Thoracic aorta (tissue), 2 donors: Measurements from ENCODE around the gene INO80D. TPM values are rescaled to one million over a fixed set of nuclear protein-coding genes. Genes with fewer than 3 reads are reported as not detected.
A peak's percentile ranks its signal among the peaks of the same experiment; 100 is the strongest.
"Not testable (repeated sequence)": the region's sequence is repeated elsewhere in the genome, so short reads cannot be mapped to it uniquely, and the experiment has no call there.

Experiments
- ATAC-seq: fragments of 150-250 bp; one replicate; pipeline ENCODE4 v1.8.0; 2017; ENCODE audit warnings: low read depth; ENCODE audit not compliant: insufficient number of reproducible peaks, low FRiP score
- DNase-seq: peaks from one replicate; pipeline ENCODE4 v3.0.0-alpha.2; 2020; ENCODE audit warnings: low spot score
- H3K27ac ChIP-seq, 2 donors: fragments of 200-600 bp; sonication (generic); 1 replicate in 1 of 2; 2 replicates in 1 of 2; pipeline ENCODE4 v1.5.1; 2016; ENCODE audit warnings: mild to moderate bottlenecking in 2 of 2, moderate library complexity in 2 of 2
- H3K27me3 ChIP-seq: fragments of 200-600 bp; sonication (generic); replicated peaks from 2 replicates; pipeline ENCODE4 v1.6.0; 2016; ENCODE audit warnings: mild to moderate bottlenecking; ENCODE audit not compliant: insufficient read depth
- H3K36me3 ChIP-seq: fragments of 200-600 bp; sonication (generic); one replicate; pipeline ENCODE4 v1.5.1; 2016
- H3K4me1 ChIP-seq, 2 donors: fragments of 200-600 bp; sonication (generic); 1 replicate in 1 of 2; 2 replicates in 1 of 2; pipeline versions ENCODE4 v1.5.1 to v1.6.0; 2016; ENCODE audit warnings: low read depth in 2 of 2, mild to moderate bottlenecking in 1 of 2; ENCODE audit not compliant: control insufficient read depth in 1 of 2
- H3K4me3 ChIP-seq: fragments of 200-600 bp; sonication (generic); 2 replicates; pipeline ENCODE4 v1.5.1; 2016; ENCODE audit warnings: mild to moderate bottlenecking
- H3K9me3 ChIP-seq: fragments of 200-600 bp; sonication (generic); 2 replicates; pipeline ENCODE4 v1.5.1; 2016
- total RNA-seq, 2 donors: library from RNA; depleted of rRNA; stranded (reverse); fragments of >200 nt; gene quantifications; one replicate each; pipeline versions ENCODE4 v1.1.0 to v1.2.3, GENCODE V29; 2016
- TF ChIP-seq, protein P1 (sequence below): fragments of 200-600 bp; sonication (generic); IDR thresholded peaks from one replicate; pipeline ENCODE4 v1.5.1; 2019; ENCODE audit warnings: antibody characterized with exemption

The INO80D gene
- total RNA-seq: 10 to 100 TPM; 24.4 to 25.5 TPM

DNA sequence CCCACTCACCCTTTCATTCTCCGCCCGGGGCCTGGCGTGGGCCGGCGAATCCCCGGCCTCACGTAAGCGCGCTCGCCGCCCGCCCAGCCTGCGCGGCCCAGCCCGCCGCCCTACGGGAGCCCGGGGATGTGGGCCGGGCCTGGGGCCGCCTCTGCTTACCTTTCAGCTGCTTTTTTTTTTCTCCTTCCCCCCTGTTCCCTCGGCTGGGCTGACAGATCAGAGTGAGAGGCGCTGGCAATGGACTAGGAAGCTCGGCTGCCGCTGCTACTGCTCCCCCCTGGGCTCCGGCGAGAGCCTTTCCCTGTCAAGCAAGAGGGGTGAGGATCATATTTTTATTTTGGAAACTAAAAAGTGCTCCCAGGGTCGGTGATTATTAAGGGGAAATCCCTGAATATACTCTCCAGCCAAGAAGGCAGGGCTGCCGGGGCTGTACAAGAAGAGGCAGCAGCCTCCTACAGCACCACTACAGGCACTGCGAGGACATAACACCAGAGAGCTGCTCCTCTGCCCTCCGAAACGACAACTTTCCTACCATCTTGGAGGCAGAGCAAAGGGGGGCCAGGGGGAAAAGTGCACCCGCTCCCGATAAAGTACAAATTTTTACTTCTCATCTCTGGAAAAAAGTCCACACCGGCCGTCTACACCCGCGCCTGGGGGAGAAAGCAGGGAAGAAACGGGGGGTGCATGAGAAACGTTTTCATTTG, at the start of gene INO80D:
INO80D (minus strand) TSS at position 433 of the 704 bp plus-strand sequence. CDS start 23,158 bp downstream, outside the sequence.
- Histone ChIP-seq H3K4me3 (peak within 1 kb of the TSS; percentile 99), H3K9me3 (no peaks in the 10 kb centered on the region), H3K4me1 (peaks cover 6 to 24% of the 10 kb centered on the region in 2 donors), H3K36me3 (no peaks in the 10 kb centered on the region), H3K27me3 (no peaks in the 10 kb centered on the region), H3K27ac (peak within 1 kb of the TSS; percentile 88 to 99)
- DNase-seq (peak; percentile 52), ATAC-seq (peak; percentile 77)
- TF ChIP-seq, protein P1, sequence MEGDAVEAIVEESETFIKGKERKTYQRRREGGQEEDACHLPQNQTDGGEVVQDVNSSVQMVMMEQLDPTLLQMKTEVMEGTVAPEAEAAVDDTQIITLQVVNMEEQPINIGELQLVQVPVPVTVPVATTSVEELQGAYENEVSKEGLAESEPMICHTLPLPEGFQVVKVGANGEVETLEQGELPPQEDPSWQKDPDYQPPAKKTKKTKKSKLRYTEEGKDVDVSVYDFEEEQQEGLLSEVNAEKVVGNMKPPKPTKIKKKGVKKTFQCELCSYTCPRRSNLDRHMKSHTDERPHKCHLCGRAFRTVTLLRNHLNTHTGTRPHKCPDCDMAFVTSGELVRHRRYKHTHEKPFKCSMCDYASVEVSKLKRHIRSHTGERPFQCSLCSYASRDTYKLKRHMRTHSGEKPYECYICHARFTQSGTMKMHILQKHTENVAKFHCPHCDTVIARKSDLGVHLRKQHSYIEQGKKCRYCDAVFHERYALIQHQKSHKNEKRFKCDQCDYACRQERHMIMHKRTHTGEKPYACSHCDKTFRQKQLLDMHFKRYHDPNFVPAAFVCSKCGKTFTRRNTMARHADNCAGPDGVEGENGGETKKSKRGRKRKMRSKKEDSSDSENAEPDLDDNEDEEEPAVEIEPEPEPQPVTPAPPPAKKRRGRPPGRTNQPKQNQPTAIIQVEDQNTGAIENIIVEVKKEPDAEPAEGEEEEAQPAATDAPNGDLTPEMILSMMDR: peak; percentile 67

DNA sequence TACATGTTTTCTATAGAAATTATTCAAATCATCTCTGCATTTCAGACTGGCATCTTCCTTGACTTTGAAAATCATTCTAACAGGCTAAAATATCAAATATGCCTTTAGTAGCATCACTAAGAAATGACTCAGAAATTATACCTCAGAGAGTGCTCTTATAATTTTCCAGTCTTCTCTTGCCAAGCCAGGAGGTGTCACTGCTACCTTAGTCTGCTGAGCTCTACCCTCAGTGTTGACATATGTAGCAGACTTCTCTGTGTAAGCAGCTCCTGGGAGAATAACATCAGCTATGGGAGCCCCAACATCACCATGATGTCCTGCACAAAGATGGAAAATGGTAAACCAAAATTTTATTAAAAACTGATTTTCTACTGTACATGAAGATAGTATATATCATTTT, 41.7 kb upstream of the INO80D start:
- Histone ChIP-seq H3K4me3 (no peak overlapping the region), H3K27me3 (no peaks in the 10 kb centered on the region), H3K36me3 (peaks cover 44% of the 10 kb centered on the region), H3K4me1 (no peaks in the 10 kb centered on the region), H3K9me3 (no peaks in the 10 kb centered on the region), H3K27ac (no peak overlapping the region)
- DNase-seq (no peak), ATAC-seq (no peak)
- TF ChIP-seq, protein P1: no peak

DNA sequence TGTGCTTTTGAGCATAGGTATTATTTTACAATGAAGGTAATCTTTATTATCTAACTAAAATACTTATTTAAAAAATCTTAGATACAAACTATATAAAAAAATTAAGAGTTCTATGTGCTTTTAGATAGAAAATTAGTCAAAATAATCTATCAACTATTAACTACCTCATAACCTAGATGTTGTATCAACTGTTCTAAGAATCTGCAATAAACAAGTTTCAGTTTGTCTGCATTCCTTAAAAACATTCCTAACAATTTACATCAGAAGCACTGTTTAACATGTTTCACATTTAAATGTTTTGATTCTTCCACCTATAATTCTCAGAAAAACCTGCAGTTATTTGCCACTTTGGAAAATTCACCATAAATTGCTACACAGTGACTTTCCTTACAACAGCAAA, 39.9 kb upstream of the INO80D start:
- DNase-seq (no peak), ATAC-seq (no peak)
- H3K4me3 ChIP-seq: no peak overlapping the region
- H3K36me3 ChIP-seq: peaks cover 46% of the 10 kb centered on the region
- H3K9me3 ChIP-seq: no peaks in the 10 kb centered on the region
- H3K27me3 ChIP-seq: no peaks in the 10 kb centered on the region
- TF ChIP-seq, protein P1: no peak
- no peaks in the 10 kb centered on the region for H3K4me1 ChIP-seq
- H3K27ac ChIP-seq: no peak overlapping the region

DNA sequence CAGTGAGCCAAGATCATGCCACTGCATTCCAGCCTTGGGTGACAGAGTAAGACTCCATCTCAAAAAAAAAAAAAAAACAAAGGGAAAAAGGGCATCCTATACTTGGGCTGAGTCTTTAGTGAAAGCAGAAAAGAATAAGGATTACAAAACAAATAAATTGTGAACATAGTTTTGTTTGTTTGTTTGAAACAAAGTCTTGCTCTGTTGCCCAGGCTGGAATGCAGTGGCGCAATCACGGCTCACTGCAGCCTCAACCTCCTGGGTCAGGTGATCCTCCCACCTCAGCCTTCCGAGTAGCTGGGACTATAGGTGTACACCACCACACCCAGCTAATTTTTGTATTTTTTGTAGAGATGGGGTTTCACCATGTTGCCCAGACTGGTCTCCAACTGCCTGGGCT, 36.6 kb upstream of the INO80D start:
- H3K27me3 ChIP-seq, ATAC-seq, H3K4me1 ChIP-seq, DNase-seq, H3K27ac ChIP-seq, H3K9me3 ChIP-seq, H3K4me3 ChIP-seq: not testable (repeated sequence)
- H3K36me3 ChIP-seq: peaks cover 44% of the 10 kb centered on the region

- Histone ChIP-seq H3K9me3 (no peaks in the 10 kb centered on the region), H3K27me3 (no peaks in the 10 kb centered on the region), H3K4me1 (no peaks in the 10 kb centered on the region), H3K36me3 (peaks cover 19% of the 10 kb centered on the region), H3K27ac (no peak overlapping the region), H3K4me3 (no peak overlapping the region)
- TF ChIP-seq, protein P1: no peak
- DNase-seq (no peak), ATAC-seq (no peak)
Observed at GRCh38 chr2:206116278-206116677, 30.3 kb upstream of the INO80D start.
